ENCODE measurements around the gene ZNF518A. TPM values are rescaled to one million over a fixed set of nuclear protein-coding genes. Genes with fewer than 3 reads are reported as not detected.

The ZNF518A gene
- polyA plus RNA-seq, 1 donor from 2014 or later: 56.7 TPM

- Histone ChIP-seq H3K27me3 (ENCODE audit: insufficient read depth, low read depth, low read length) (no peaks in the 10 kb centered on the region), H3K36me3 (ENCODE audit: insufficient read depth, low read length) (no peaks in the 10 kb centered on the region), H3F3A (ENCODE audit: insufficient read depth, low read length, poor library complexity, severe bottlenecking) (no peaks in the 10 kb centered on the region), H4K20me1 (ENCODE audit: insufficient read depth) (no peaks in the 10 kb centered on the region), H3K4me2 (ENCODE audit: low read length) (no peak overlapping the region), H3K4me3 (ENCODE audit: low read length) (no peak overlapping the region), H3K9me2 (ENCODE audit: insufficient read depth, low read length) (no peaks in the 10 kb centered on the region), H3K9ac (ENCODE audit: low read length) (no peak overlapping the region), H3K27ac (ENCODE audit: low read length) (no peak overlapping the region), H2AFZ (ENCODE audit: low read depth, low read length) (no peak overlapping the region), H3K9me3 (ENCODE audit: low read length) (no peaks in the 10 kb centered on the region), H3K79me2 (replicated peaks; ENCODE audit: insufficient read depth, low read length) (no peaks in the 10 kb centered on the region)
- TF ChIP-seq MXI1 (conservative IDR thresholded peaks at IDR 0.05; ENCODE audit: poor library complexity, severe bottlenecking): no peak
- no peak for TF ChIP-seq EZH2 (IDR thresholded peaks at IDR 0.05; ENCODE audit: borderline replicate concordance, insufficient read depth, low read length, poor library complexity, severe bottlenecking)
- TF ChIP-seq CTCF (IDR thresholded peaks at IDR 0.05; ENCODE audit: poor library complexity, severe bottlenecking): no peak
- TF ChIP-seq SMC3 (conservative IDR thresholded peaks at IDR 0.05; ENCODE audit: poor library complexity): no peak
- TF ChIP-seq TAF1 (IDR thresholded peaks at IDR 0.05; ENCODE audit: low read depth): no peak
- TF ChIP-seq EP300 (conservative IDR thresholded peaks at IDR 0.05; ENCODE audit: poor library complexity, severe bottlenecking): no peak
- TF ChIP-seq RAD21 (conservative IDR thresholded peaks at IDR 0.05): no peak
- no peak for TF ChIP-seq POLR2AphosphoS5 (IDR thresholded peaks at IDR 0.05)
- no peak for TF ChIP-seq REST (IDR thresholded peaks at IDR 0.05; ENCODE audit: borderline replicate concordance)
These were observed 78.2 kb downstream of the ZNF518A start for GRCh38 chr10:96208271-96208670.

- no peak for TF ChIP-seq EZH2 (IDR thresholded peaks at IDR 0.05; ENCODE audit: borderline replicate concordance, insufficient read depth, low read length, poor library complexity, severe bottlenecking)
- TF ChIP-seq REST (IDR thresholded peaks at IDR 0.05; ENCODE audit: borderline replicate concordance): no peak
- no peak for TF ChIP-seq MXI1 (conservative IDR thresholded peaks at IDR 0.05; ENCODE audit: poor library complexity, severe bottlenecking)
- TF ChIP-seq EP300 (conservative IDR thresholded peaks at IDR 0.05; ENCODE audit: poor library complexity, severe bottlenecking): no peak
- no peak for TF ChIP-seq CTCF (IDR thresholded peaks at IDR 0.05; ENCODE audit: poor library complexity, severe bottlenecking)
- H3K27ac ChIP-seq (ENCODE audit: low read length): no peak overlapping the region
These were observed 78.8 kb downstream of the ZNF518A start for GRCh38 chr10:96208946-96209345.

More at GRCh38 chr10:96208946-96209345, 78.8 kb downstream of the ZNF518A start:
- H3K79me2 ChIP-seq (replicated peaks; ENCODE audit: insufficient read depth, low read length): no peaks in the 10 kb centered on the region
- H3K9me3 ChIP-seq (ENCODE audit: low read length): no peaks in the 10 kb centered on the region
- H3K27me3 ChIP-seq (ENCODE audit: insufficient read depth, low read depth, low read length): no peaks in the 10 kb centered on the region
- H3K9ac ChIP-seq (ENCODE audit: low read length): no peak overlapping the region
- no peaks in the 10 kb centered on the region for H4K20me1 ChIP-seq (ENCODE audit: insufficient read depth)
- no peaks in the 10 kb centered on the region for H3K9me2 ChIP-seq (ENCODE audit: insufficient read depth, low read length)
- H3K4me3 ChIP-seq (ENCODE audit: low read length): no peak overlapping the region
- no peak overlapping the region for H3K4me2 ChIP-seq (ENCODE audit: low read length)
- no peak overlapping the region for H2AFZ ChIP-seq (ENCODE audit: low read depth, low read length)
- no peaks in the 10 kb centered on the region for H3K36me3 ChIP-seq (ENCODE audit: insufficient read depth, low read length)
- H3F3A ChIP-seq (ENCODE audit: insufficient read depth, low read length, poor library complexity, severe bottlenecking): no peaks in the 10 kb centered on the region
